HepG2 (cell line): Measurements from ENCODE around the gene ALDH9A1.

Experiments used
- CREBL2 ChIP-seq: sonication (generic); formaldehyde crosslinking; IDR thresholded peaks from 2 replicates; pipeline ENCODE4 v1.8.1; 2023; ENCODE audit warnings: missing genetic modification reagents, mild to moderate bottlenecking, borderline replicate concordance
- CTCF ChIP-seq: sonication (generic); formaldehyde crosslinking; IDR thresholded peaks from 2 replicates; pipeline ENCODE4 v1.5.0; 2020; ENCODE audit warnings: mild to moderate bottlenecking, missing genetic modification reagents, moderate library complexity
- EP300 ChIP-seq, 3 experiments: sonication (generic) in 1 of 3; formaldehyde crosslinking in 1 of 3; IDR thresholded peaks; 2 replicates each; pipeline versions ENCODE4 v1.5.1 to v1.6.1; 2011 to 2020; ENCODE audit warnings: low read depth in 2 of 3, low read length in 2 of 3, borderline replicate concordance in 1 of 3, improper control_type of control experiment in 1 of 3, mild to moderate bottlenecking in 1 of 3, missing genetic modification reagents in 1 of 3, moderate library complexity in 1 of 3
- IRF1 ChIP-seq: sonication (generic); formaldehyde crosslinking; IDR thresholded peaks from 2 replicates; pipeline ENCODE4 v1.4.0; 2020; ENCODE audit warnings: low read depth, mild to moderate bottlenecking, missing genetic modification reagents
- NAIF1 ChIP-seq: sonication (generic); formaldehyde crosslinking; IDR thresholded peaks from 2 replicates; pipeline ENCODE4 v1.5.0; 2020; ENCODE audit warnings: mild to moderate bottlenecking, missing genetic modification reagents, borderline replicate concordance
- NFYB ChIP-seq: sonication (generic); formaldehyde crosslinking; IDR thresholded peaks from 2 replicates; pipeline ENCODE4 v1.4.0; 2020; ENCODE audit warnings: missing genetic modification reagents
- PHF20 ChIP-seq: sonication (generic); formaldehyde crosslinking; IDR thresholded peaks from 2 replicates; pipeline ENCODE4 v1.5.0; 2020; ENCODE audit warnings: mild to moderate bottlenecking, missing genetic modification reagents
- PTBP1 ChIP-seq: fragments of 200-400 bp; formaldehyde crosslinking; IDR thresholded peaks from 2 replicates; pipeline ENCODE4 v1.6.1; 2018; ENCODE audit warnings: low read length, low read depth; ENCODE audit not compliant: poor library complexity, severe bottlenecking
- RNF2 ChIP-seq: fragments of 450-650 bp; conservative IDR thresholded peaks from 2 replicates; pipeline ENCODE4 v1.6.1; 2016; ENCODE audit warnings: low read depth
- SMAD1 ChIP-seq: sonication (generic); formaldehyde crosslinking; IDR thresholded peaks from 2 replicates; pipeline ENCODE4 v1.4.0; 2020; ENCODE audit warnings: missing genetic modification reagents, low read depth, mild to moderate bottlenecking, borderline replicate concordance
- SMC3 ChIP-seq: IDR thresholded peaks from 2 replicates; pipeline ENCODE4 v1.6.1; 2011; ENCODE audit warnings: low read length, improper control_type of control experiment
- ZNF530 ChIP-seq: sonication (generic); formaldehyde crosslinking; IDR thresholded peaks from 2 replicates; pipeline ENCODE4 v1.5.0; 2020; ENCODE audit warnings: low read depth, mild to moderate bottlenecking, missing genetic modification reagents

GRCh38 chr1:165632491-165632890 lies 65.9 kb downstream of the ALDH9A1 start:
- TF ChIP-seq SMC3 (no peak), NAIF1 (CRISPR knock-in tag) (no peak), IRF1 (CRISPR knock-in tag) (no peak), ZNF530 (CRISPR knock-in tag) (no peak), PHF20 (CRISPR knock-in tag) (no peak), CTCF (CRISPR knock-in tag) (no peak), CREBL2 (CRISPR knock-in tag) (no peak), NFYB (CRISPR knock-in tag) (no peak), EP300 (IDR thresholded peaks at IDR 0.05; ENCODE audit: low read depth in 2 of 2, low read length in 2 of 2) (no peak), EP300 (CRISPR knock-in tag; IDR thresholded peaks at IDR 0.05; ENCODE audit: borderline replicate concordance) (no peak), PTBP1 (no peak), SMAD1 (CRISPR knock-in tag) (no peak), RNF2 (no peak)
